Left renal pelvis (tissue), 4 donors: ENCODE measurements around the gene PLXNA2. TPM values are rescaled to one million over a fixed set of nuclear protein-coding genes. Genes with fewer than 3 reads are reported as not detected.

Experiments
- DNase-seq, 4 donors: peaks; one replicate each; pipeline ENCODE4 v3.0.0-alpha.2; 2013; ENCODE audit warnings: low read depth in 4 of 4, low spot score in 3 of 4
- polyA plus RNA-seq, 4 donors: library from polyadenylated mRNA; unstranded; fragments of 120-200 nt; gene quantifications; one replicate each; pipeline ENCODE4 v1.2.1, GENCODE V29; 2013; ENCODE audit not compliant: insufficient read length in 4 of 4

The PLXNA2 gene
- polyA plus RNA-seq, 4 donors, result 6.4 to 18.4 (median 13.7) TPM

DNA sequence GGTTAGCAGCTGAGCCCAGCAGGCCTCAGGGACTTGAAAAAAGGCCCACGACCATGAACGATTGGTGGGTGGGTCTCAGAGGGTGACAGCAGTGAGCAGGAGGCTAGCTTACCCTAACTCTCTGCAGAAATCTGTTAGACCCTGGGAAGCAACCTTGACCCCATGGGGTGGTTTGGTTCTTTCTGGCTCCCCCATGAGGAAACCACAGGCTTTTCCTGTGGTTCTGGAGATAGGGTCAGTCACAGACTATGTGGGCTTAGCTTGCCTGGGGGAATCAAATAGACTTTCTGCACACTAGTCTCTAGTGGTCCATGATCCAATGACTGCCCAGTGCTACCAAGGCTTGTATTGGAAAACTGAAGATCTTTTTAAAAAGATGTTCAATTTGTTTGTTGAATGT is 118.1 kb downstream of the PLXNA2 start:
- no peak for DNase-seq

DNA sequence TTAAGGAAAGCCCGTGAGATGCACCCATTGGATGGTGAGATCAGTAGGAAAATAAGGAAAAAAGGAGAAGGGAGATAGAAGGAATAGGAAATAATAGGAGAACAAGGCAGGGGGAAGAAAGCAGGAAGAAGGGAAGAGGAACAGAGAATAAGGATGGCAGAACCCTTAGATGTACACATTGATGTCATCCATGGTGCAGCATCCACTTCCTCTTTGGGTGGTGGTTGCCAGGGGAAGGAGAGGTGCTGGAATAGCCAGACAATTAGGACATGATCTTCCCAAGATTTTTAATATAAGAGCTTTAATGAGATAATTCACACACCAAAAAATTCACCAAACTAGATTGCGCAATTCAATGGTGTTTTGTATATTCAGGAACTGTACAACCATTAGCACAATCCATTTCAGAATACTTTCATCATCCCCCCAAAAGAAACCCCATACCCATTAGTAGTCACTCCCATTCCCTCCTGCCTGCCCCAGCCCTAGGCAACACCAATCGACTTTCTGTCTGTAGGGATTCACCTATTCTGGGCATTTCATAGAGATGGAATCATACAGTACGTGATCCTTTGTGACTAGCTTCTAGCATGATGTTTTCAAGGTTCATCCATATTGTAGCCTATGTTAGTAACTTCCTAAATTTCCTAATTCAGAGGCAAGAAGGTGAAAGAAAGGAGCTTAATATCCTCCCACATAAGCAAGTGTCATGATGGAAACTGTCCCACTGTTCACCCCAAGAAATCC is 121.4 kb downstream of the PLXNA2 start:
- no peak for DNase-seq

DNA sequence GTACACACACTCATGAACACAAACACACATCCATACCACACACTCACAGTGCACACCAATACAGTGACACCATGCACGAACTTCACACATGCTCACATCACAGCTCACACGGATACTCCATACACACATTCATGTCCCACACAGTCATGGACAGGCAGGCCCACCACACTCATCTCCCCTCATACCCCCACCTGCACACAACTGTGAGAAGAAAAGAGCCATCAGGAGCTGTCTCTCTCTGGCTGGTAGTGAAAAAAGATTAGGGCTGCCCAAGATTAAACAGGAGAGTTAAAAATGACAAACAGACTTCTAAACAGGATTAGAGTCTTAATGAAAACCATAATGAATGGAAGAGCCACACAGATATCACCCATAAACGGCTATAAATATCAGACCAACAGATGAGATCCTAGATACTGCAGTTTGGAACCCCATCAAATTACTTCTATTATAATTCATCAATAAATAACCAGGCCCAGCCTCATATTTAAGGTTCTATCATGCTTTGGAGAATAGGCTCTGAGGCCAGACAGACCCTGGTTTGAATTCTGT is 122.3 kb downstream of the PLXNA2 start:
- no peak for DNase-seq

DNA sequence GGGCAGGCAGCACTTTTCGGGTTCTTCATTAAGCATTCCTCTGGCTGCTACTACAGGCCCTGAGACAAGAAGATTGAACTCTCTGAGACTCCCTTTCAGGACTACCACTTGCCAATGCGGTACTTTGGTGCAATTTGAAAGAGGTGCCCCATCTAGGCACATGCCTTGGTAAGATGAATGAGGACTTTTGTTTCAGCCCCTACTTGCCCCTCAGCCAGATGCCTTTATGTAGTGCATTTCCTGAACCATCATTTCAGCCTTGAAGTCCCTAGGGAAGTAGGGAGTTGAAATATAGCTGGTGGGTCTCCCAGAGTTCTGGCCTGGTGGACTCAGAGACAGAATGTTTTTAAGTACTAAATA is 123.8 kb downstream of the PLXNA2 start:
- no peak for DNase-seq

DNA sequence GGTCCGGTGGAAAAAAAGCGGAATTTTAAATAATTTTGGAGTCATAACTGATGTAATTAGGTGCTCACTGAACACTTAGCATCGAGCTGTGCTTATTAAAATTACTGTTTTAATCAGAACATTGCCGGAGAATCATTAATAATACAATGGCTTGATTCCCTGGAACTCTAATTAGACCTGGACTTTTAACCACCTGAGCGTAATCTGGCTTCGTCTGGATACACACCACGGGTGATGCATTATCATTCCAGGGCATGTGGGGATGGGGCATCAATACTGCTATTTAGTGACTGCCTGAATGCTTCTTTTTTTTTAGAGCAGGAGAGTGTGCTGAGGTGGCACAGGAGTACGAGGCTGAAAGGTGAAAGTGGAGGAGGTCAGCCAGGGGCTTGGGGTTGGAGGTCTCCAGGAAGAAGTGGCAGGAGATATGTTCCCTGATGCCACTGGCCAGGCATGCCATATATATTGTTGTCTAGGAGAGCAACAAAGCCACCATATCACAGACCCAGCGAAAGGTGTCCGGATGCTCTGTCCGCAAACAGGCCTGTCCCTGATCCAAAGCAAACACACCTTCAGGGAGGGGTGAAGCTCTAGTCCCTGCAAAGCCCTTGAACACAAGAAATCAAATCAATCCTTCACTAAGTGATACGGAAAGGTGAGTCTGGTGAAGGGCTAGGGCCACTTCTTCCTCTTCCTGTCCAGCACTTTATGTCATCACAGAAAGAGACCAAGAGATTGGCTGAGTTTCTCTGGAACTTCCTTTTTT is 125.2 kb downstream of the PLXNA2 start:
- no peak for DNase-seq

DNA sequence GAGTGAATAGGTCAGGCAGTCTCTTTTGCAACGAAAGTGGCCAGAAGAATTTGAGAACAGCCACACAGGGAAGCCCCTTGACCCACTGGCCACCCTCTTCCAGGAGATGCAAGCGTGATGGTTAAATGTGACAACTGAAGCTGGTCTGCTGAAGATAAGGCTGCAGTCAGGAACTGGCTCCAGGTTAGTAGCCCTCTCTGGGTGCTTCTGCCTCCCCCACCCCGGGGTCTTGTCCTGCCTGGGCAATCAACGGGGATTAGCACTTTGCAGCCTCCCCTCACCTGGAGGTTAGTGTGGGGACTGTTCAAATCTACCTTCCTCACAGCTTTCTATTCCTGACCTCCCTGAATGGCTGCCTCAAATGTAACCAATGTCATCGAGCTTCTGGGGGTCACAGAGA is 125.9 kb downstream of the PLXNA2 start:
- no peak for DNase-seq

DNA sequence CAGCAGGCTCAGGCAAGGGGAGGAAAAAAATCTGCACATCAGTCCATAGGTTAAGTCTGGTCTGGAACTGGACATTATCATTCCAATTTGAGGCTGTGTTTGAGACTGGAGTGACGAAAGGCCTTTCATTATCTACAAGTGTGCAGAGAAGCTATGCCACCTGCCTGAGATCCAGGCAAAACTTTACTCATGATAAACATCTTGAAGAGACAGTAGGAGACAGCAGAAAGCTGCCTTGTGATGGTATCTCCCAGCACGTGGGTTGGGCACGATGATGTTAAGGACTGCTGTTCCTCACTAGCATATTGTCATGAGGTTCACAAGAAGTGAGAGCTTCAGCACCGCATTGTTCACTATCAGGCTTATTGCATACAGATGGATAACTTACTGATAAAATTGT is 126.4 kb downstream of the PLXNA2 start:
- no peak for DNase-seq

DNA sequence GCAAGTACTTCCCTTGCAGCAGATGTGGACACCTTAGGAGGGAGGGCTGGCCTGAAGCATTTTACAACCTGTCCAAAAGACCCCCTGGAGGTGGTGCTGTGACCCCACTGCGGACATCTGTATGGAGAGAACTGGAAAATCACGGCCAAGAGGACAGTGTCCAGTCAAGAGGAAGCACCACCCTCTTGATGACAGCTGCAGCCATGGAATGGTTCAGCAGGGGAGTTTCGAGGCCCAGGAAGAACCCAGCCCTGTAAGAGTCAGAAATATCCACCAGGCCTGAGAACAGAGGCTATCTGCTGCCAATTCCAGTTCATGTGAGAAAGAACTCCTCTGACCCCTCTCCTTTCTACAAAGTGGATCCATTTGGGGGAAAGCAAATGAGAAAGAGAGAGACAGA is 126.8 kb downstream of the PLXNA2 start:
- no peak for DNase-seq

DNA sequence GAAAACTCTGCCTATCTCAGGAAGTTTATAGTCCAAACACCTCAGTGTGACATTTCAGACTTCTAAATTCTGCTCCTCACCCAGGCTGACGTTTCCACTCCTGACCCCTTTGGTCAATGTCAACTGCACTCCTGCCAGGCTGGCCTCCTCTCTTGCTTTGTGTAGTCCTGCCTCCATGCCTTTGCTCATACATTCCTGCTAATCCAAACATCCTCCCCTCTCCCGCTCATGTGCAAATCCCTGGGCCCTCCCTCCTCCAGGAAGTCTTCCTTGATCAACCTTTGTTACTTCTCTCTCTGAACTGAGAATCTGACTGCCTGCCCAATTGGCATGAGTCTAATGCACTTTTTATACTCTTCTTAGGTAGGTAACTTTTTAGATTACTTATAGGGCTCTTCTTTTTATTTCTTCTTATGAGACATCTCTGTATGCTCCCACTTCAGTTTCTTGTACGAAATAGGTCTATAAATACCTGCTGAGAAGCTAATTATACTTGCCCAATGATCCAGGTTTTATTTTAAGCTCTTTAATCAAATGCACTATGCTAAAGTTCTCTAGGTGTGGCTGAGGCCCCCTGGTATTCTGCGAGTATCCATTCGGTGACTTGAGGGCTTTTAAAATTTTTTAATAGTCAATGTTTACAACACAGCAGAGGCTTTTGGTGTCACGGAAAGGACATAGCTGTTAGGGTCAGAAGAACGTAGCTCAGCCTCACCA is 128.1 kb downstream of the PLXNA2 start:
- DNase-seq, result no peak

DNA sequence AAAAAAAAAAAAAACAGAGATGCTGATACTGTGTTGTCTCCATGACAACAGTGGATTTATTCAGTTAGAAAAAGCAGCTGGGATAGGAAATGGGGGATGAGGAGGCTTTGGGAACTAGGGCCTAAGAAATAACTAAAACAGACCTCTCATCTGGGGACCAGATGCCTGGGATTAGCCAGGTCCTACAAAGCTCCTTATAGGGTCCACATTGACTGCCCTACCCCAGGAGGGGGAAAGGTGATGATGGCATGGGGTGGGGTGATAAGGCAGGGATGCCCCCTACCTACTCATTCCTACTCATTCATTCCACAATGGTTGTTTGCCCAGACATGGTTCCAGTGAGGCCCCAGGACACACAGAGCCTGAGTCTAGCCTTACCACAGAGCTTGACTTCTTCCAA is 131.2 kb downstream of the PLXNA2 start:
- no peak for DNase-seq

DNA sequence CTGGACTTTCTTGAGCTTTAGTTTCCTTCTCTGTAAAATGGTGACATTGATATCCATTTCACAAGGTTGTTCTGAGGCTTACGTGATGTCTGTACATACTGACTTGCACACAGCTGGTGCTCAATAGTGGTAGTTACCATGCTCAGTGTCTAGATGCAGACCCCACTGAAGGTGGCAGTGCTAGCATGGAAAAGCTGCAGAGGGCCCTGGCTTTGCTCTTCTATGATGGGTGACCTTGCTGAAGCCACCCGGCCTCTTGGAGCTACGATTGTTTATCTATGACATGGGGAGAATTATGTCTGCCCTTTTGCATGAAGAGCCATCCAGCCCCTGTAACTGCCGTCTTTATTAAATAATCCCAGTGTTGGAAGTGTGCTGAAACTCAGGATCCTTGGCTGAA is 131.8 kb downstream of the PLXNA2 start:
- no peak for DNase-seq

DNA sequence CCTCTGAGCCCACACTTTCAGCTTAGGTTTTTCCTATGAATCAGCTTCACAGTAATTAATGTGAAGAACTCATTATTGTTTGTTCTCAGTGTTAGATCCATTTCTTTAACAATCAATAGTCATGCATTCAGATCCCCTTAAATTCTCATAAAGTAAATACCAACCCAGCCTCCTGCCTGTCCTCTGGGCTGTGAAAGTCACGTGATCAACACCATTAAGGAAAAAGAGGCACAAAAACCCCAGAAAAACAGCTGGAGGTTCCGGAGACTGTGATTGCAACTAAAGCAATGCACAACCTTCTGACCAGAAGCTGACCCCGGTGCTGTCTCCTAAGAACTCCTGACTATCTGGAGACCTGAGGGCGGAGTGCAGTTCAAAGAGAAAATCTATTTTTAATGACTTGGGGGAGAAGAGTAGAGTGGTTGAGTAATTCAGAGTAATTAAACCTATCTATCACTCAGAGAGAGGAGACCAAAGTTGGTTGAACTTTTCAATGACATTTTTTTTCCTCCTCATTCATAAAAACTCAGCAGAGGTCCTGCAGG is 132.5 kb downstream of the PLXNA2 start:
- no peak for DNase-seq

DNA sequence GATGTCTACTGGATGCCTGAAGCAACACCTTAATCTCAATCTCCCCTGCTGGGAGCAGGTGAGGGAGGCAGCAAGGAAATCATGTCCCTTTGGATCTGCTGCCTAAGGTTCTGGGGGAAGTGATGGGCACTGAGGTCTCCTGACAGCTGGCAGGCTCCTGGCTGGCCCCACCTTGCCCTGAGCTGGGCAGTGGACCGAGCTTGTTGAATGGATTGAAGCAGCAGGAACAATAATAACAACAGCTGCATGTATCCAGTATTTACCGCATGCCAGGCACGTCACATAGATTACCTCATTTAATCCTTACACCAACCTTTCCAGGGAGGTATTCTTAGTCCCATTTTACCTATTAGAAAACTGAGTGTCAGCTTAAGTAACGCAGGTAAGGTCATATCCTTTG is 133.9 kb downstream of the PLXNA2 start:
- no peak for DNase-seq

DNA sequence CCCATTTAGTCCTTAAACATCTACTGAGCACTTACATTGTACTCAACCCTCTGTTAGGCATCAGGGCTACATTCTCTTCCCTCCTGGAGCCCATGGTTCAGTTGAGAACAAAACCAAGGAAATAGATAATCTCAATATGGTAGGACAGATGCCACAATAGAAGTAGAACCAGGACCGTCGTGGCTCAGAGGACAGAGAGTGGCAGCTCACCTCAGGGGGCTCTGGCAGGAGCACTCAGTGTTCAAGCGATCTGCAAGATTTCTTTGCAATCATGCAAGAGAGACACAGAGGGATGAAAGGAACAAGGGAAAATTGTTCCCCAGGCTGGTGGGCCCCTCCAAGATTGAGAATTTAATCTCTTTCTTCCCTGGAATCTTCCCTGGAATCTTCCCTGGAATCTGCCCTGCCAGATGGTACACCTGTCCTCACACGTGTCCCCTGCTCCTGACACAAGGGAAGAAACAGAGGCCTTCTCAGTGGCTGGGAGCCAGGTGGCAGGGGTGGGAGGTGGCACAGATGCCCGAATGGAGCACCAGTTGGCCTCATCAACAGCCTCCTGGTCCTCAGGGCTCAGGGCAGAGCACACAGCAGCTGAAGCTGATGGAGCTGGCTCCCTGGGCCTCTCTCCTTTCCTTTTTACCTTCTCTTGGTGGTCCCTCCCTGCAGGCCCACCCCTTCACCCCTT is 135.4 kb downstream of the PLXNA2 start:
- DNase-seq, result no peak

DNA sequence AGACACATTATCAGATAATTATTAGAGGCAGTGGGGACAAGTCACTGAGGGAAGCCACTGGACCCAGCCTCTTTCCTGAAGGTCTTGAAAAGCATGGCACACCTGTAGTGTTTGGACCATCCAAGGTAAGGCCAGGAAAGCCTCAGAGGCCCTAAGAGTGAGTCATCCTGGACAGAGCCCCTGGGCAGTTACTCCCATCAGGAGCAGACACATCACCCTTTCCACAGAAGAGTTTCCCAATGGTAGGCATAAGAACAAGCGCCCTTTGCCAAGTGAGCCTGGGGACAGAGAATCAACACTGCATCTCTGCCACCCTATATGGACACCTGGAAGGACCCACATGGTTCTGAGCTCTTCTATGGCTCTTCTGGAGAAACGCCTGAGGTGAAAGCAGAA is 136.0 kb downstream of the PLXNA2 start:
- no peak for DNase-seq

DNA sequence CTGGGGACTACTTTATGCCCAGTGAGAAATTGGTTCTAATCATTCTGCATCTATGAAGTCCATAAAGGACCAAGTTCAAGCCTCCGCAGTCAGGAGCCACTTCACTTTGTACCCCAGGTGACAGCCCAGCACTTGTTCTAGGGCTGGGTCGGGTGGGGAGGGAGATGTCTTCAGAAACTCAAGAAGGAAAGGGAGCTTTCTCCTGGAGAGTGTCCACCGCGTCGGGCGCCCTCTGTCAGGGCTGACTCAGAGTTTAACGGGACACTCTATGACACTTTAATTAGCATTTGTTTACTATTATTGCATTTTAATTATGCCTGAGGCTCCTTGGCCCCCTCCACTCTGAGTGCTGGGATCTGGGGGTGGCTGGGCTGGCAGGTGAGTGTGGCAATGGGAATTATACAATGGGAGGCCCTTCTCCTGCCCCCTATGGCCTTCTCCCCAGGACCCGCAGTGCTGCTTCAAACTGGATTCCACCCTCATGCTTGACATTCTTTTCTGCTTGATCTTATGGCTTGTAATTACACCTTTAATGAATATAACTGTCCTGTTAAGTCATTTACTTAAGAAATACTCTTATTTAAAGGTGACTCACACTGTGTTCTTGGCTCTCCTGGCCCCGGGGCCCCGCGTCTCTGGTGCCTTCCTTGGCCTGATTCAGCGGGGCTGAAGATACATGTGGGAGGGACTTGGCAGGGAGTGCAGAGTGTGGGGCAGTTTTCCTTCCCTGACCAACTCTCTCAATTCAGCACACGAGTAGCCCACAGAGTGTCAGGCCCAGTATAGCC is 136.6 kb downstream of the PLXNA2 start:
- DNase-seq, result no peak

DNA sequence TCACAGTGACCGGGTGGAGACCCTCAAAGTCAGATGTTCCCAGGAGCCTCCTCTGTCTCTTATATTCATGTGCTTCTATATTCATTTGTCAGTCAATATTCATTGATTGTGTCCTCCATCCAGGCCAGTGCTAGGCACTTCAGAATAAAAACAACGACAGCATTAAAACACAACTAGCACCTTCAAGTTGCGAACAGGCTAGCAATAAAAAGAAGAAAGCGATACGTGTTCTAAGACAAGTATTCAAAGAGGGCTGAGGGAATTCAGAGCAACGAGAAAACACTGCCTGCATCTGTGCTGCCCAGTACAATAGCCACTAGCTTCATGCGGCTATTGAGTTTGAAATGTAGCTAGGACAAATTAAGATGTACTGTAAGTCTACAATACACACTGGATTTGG is 138.0 kb downstream of the PLXNA2 start:
- DNase-seq, result no peak

DNA sequence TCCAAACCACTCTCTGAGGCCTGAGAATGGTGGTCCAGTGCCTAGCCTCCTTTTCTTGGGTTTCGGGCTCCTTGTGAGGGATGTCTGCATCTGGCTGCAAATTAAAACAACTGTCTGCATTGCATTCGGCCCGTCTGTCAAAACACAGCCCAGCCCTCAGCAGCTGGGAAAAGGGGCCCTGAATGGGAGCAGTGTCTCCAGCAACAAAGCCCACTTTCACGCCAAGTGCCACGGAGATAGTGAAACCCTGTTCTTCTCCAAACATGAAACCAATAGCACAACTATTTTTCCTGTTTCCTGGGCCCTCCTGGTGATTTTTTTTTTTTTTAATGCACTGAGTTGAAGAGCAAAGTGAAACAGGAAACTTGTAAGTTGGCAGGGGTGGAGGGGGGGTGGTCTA is 138.4 kb downstream of the PLXNA2 start:
- no peak for DNase-seq

DNA sequence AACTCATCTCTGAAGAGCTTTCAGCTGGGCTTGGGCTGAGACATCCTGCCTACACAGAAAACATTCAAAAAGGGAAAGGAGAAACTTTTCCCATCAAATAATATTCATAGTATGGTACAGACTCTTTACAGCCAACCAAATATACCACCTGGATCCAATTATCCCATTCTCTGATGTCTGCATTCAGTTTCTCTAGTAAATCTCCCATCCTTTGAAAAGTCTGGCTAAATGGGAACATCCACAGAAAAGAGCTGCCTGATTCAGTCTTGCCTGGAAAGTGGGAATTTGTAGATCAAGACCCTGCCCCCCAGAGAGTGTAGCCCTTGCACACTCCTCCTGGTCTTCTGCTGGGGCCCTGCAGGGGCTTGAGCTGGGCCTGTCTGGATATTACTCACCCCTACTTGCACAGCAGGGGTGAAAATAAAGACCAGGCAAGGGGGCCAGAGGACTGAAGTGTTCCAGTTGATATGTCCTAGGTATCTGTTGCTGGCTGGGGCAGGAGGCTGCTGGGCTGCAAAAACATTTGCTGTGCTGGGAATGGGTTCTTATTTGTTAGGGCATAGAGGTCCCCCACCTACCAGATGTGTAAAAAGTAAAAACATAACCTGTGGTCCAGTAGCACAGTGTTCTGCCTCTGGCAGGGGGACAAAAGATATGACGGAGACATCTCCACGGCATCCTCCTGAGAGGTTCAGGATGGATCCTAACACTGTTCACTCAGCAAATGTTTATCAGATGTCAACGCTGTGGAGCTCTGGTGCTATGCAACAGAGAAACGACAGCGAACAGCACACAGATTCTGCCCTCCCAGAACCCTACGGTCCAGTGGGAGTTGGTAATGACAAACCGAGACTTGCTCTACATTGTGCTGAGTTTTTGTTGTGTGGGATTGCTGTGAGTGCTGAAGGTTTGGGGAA is 140.3 kb downstream of the PLXNA2 start:
- no peak for DNase-seq
